ENCODE data around the gene GDAP1L1.

- TF ChIP-seq POLR2A (IDR thresholded peaks at IDR 0.05; ENCODE audit: low read depth, low read length) (no peak), MYC (IDR thresholded peaks at IDR 0.05; ENCODE audit: low read depth, low read length) (no peak)
Measured at GRCh38 chr20:44224637-44225036, 22.5 kb upstream of the GDAP1L1 start.
